ENCODE data around the gene TTC39C.

TTC39C gene

DNA sequence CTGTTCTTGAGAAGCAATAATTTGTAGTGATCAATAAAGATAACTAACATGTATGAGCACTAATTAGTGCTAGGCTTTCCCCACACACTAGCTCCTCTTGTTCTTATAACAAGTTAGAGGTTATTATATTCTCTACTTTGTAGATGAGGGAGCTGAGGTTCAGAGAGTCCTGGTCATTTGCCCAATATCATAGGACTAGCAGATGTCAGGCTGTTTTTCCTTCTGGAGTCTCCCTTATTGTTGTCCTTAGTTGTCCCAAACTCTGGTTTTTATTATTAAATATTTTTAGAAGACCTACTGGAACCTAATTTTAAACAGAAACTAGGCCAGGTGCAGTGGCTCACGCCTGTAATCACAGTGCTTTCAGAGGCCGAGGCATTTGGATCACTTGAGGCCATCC is 16.5 kb upstream of the TTC39C start:
- no peak overlapping the region for H3K27ac ChIP-seq (ENCODE audit: low read length)
- no peak overlapping the region for H3K9ac ChIP-seq (ENCODE audit: low read length)
- H3K4me1 ChIP-seq (ENCODE audit: control insufficient read depth, low read depth, low read length), result no peaks in the 10 kb centered on the region
- no peaks in the 10 kb centered on the region for H3K27me3 ChIP-seq (ENCODE audit: control insufficient read depth, insufficient read depth, low read length)
- H3K36me3 ChIP-seq (ENCODE audit: control insufficient read depth, low read depth, low read length), result no peaks in the 10 kb centered on the region
- H3K9me3 ChIP-seq (ENCODE audit: control insufficient read depth, low read depth, low read length), result no peaks in the 10 kb centered on the region
- H3K4me3 ChIP-seq (ENCODE audit: low read length), result no peak overlapping the region

GRCh38 chr18:23998820-23999219 is 15.7 kb upstream of the TTC39C start:
- no peaks in the 10 kb centered on the region for H3K9me3 ChIP-seq (ENCODE audit: control insufficient read depth, low read depth, low read length)
- no peak overlapping the region for H3K9ac ChIP-seq (ENCODE audit: low read length)
- H3K4me3 ChIP-seq (ENCODE audit: low read length), result no peak overlapping the region
- no peaks in the 10 kb centered on the region for H3K4me1 ChIP-seq (ENCODE audit: control insufficient read depth, low read depth, low read length)
- H3K27me3 ChIP-seq (ENCODE audit: control insufficient read depth, insufficient read depth, low read length), result no peaks in the 10 kb centered on the region
- no peaks in the 10 kb centered on the region for H3K36me3 ChIP-seq (ENCODE audit: control insufficient read depth, low read depth, low read length)
- H3K27ac ChIP-seq (ENCODE audit: low read length), result no peak overlapping the region

DNA sequence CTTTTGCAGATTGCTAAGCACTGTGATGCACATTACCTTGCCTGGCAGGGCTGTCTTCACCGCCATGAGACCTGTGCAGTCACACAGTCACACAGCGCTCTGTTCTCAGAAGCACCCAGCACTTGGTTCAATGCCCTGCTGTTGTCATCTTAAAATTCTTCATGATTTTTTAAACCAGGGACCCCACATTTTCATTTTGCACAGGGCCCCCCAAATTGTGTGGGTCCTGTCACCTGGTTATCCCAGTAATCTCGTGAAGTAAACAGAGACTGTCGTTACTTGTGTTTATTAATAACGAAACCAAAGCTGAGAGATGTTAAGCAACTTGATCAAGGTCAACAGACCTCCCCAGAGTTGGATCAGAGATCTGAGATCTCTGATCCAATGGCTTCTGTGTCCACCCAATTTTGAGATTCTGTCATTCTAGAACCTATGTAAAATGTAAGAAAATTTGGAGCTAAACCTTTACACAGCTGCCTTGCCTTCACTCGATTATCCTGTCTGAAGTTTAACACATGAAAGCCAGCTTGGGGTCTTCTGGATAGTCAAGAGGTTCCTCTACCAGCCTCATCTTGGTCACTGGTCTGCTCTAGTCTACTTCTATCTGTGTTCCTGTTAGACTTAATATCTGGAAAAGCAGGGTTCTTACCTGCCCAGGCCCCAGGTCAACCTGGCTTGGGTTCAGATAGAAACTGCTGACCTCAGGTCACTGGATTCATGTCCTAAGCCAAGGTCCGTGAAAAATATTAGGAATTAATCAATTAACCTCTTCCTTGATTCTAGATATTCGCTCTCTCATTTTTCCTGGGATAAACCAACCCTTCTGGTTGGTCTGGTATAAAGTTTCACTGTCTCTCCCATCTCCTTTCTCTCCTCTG is 13.7 kb upstream of the TTC39C start:
- H3K9ac ChIP-seq (ENCODE audit: low read length), result no peak overlapping the region
- no peak overlapping the region for H3K27ac ChIP-seq (ENCODE audit: low read length)
- H3K4me1 ChIP-seq (ENCODE audit: control insufficient read depth, low read depth, low read length), result no peaks in the 10 kb centered on the region
- H3K9me3 ChIP-seq (ENCODE audit: control insufficient read depth, low read depth, low read length), result no peaks in the 10 kb centered on the region
- no peak overlapping the region for H3K4me3 ChIP-seq (ENCODE audit: low read length)
- no peaks in the 10 kb centered on the region for H3K36me3 ChIP-seq (ENCODE audit: control insufficient read depth, low read depth, low read length)
- H3K27me3 ChIP-seq (ENCODE audit: control insufficient read depth, insufficient read depth, low read length), result no peaks in the 10 kb centered on the region

- no peak overlapping the region for H3K9ac ChIP-seq (ENCODE audit: low read length)
- H3K27me3 ChIP-seq (ENCODE audit: control insufficient read depth, insufficient read depth, low read length), result no peaks in the 10 kb centered on the region
- no peaks in the 10 kb centered on the region for H3K4me1 ChIP-seq (ENCODE audit: control insufficient read depth, low read depth, low read length)
- no peak overlapping the region for H3K27ac ChIP-seq (ENCODE audit: low read length)
- no peak overlapping the region for H3K4me3 ChIP-seq (ENCODE audit: low read length)
- no peaks in the 10 kb centered on the region for H3K9me3 ChIP-seq (ENCODE audit: control insufficient read depth, low read depth, low read length)
- H3K36me3 ChIP-seq (ENCODE audit: control insufficient read depth, low read depth, low read length), result no peaks in the 10 kb centered on the region
Observed at GRCh38 chr18:24002479-24002878, 12.1 kb upstream of the TTC39C start.

GRCh38 chr18:24003288-24003687 is 11.3 kb upstream of the TTC39C start:
- no peaks in the 10 kb centered on the region for H3K9me3 ChIP-seq (ENCODE audit: control insufficient read depth, low read depth, low read length)
- H3K27ac ChIP-seq (ENCODE audit: low read length), result no peak overlapping the region
- no peaks in the 10 kb centered on the region for H3K36me3 ChIP-seq (ENCODE audit: control insufficient read depth, low read depth, low read length)
- no peak overlapping the region for H3K4me3 ChIP-seq (ENCODE audit: low read length)
- no peaks in the 10 kb centered on the region for H3K27me3 ChIP-seq (ENCODE audit: control insufficient read depth, insufficient read depth, low read length)
- no peak overlapping the region for H3K9ac ChIP-seq (ENCODE audit: low read length)
- H3K4me1 ChIP-seq (ENCODE audit: control insufficient read depth, low read depth, low read length), result no peaks in the 10 kb centered on the region

DNA sequence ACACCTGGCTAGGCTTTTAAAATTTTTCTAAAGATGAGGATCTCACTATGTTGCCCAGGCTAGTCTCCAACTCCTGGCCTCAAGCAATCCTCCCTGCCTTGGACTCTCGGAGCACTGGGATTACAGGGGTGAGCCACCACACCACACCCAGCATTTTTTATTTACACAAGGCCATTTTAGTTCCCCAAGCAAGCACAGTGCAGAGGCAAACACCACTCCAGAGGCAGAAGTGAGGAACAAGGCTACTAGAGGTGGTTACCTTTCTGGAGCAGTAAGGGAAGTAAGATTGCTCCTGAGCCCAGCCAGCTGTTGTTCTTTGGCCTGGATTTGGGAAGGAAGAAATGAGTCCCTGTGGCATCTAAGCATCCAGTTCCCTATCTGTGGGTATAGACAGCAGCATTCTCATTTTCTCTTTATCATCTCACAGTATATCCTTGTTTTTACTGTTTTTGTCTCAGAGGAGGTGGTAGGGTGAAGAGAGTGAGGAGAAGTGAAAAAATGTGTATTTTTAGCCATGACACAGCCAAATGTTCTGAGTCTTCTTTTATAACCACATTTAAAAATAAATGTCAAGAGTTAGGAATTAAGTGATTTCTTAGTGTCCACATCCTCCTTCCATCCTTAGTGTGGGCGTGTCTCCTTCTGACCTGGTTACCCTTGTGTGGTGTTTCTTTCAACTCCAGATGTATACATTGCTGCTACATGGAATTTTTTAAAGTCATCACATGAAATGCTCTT is 10.5 kb upstream of the TTC39C start:
- H3K36me3 ChIP-seq (ENCODE audit: control insufficient read depth, low read depth, low read length), result no peaks in the 10 kb centered on the region
- no peaks in the 10 kb centered on the region for H3K9me3 ChIP-seq (ENCODE audit: control insufficient read depth, low read depth, low read length)
- no peaks in the 10 kb centered on the region for H3K27me3 ChIP-seq (ENCODE audit: control insufficient read depth, insufficient read depth, low read length)
- H3K4me3 ChIP-seq (ENCODE audit: low read length), result no peak overlapping the region
- no peak overlapping the region for H3K27ac ChIP-seq (ENCODE audit: low read length)
- no peaks in the 10 kb centered on the region for H3K4me1 ChIP-seq (ENCODE audit: control insufficient read depth, low read depth, low read length)
- H3K9ac ChIP-seq (ENCODE audit: low read length), result no peak overlapping the region

DNA sequence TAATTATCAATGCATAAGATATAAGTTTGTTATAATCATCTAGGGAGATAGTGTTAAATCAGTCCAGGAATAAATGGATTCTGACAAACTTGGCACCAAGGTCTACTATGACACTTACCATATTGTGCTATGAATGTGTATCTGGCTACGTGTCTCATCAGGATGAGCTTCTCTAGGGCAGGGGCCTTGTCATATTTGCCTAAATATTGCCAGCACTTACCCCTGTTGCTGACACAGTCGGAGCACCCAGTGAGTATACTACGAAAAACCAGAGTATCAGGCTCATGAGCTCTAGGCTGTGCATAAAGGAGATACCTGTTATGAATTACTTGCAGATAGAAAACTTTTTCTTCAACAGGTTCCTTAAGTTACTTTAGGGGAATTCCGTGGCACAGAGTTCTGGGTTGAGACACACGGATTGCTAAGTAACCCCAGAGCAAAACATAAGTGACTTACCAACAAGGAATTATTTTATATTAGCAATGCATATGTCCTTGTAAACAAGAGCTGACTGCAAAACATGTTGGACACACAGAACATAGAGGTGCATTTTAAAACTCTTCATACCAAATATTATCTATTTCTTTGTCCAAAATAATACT is 7.7 kb upstream of the TTC39C start:
- no peaks in the 10 kb centered on the region for H3K9me3 ChIP-seq (ENCODE audit: control insufficient read depth, low read depth, low read length)
- H3K27ac ChIP-seq (ENCODE audit: low read length), result no peak overlapping the region
- H3K4me1 ChIP-seq (ENCODE audit: control insufficient read depth, low read depth, low read length), result no peaks in the 10 kb centered on the region
- H3K27me3 ChIP-seq (ENCODE audit: control insufficient read depth, insufficient read depth, low read length), result no peaks in the 10 kb centered on the region
- H3K4me3 ChIP-seq (ENCODE audit: low read length), result no peak overlapping the region
- H3K9ac ChIP-seq (ENCODE audit: low read length), result no peak overlapping the region
- H3K36me3 ChIP-seq (ENCODE audit: control insufficient read depth, low read depth, low read length), result no peaks in the 10 kb centered on the region

GRCh38 chr18:24009246-24009645 is 5.3 kb upstream of the TTC39C start:
- Histone ChIP-seq H3K4me3 (ENCODE audit: low read length) (no peak overlapping the region), H3K36me3 (ENCODE audit: control insufficient read depth, low read depth, low read length) (no peaks in the 10 kb centered on the region), H3K27me3 (ENCODE audit: control insufficient read depth, insufficient read depth, low read length) (peaks cover 15% of the 10 kb centered on the region), H3K9me3 (ENCODE audit: control insufficient read depth, low read depth, low read length) (no peaks in the 10 kb centered on the region), H3K4me1 (ENCODE audit: control insufficient read depth, low read depth, low read length) (no peaks in the 10 kb centered on the region), H3K27ac (ENCODE audit: low read length) (no peak overlapping the region), H3K9ac (ENCODE audit: low read length) (no peak overlapping the region)

DNA sequence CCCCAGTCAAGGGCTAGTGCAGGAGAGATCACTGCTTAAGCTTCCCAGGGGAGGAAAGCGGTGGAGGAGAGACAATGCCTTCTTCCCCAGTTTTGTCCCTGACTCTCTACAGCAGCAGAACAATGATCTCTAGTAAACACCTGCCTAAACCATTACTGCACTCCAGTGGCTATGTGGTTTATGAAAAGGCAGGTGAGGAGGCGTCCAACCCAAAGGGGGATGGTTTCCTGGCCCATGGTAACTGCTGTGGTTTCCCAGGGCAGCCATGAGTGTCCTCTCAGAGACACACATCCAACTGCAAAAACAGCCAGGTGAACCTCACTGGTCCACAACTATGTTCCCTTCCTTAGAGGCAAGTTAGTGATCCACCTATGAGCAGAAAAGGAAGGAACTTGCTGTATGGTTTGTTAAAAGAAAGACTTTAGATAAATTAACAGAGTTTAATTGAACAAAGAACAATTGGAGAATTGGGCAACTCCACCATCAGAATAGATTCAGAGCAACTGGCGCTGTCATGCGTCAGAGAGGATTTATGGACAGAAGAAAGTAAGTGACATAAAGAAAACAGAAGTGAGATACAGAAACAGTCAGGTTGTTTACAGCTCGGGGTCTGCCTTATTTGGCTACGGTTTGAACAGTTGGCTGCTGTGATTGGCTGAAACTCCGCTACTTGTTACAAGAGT is 4.8 kb upstream of the TTC39C start:
- Histone ChIP-seq H3K27me3 (ENCODE audit: control insufficient read depth, insufficient read depth, low read length) (peaks cover 15% of the 10 kb centered on the region), H3K9ac (ENCODE audit: low read length) (no peak overlapping the region), H3K4me1 (ENCODE audit: control insufficient read depth, low read depth, low read length) (no peaks in the 10 kb centered on the region), H3K27ac (ENCODE audit: low read length) (no peak overlapping the region), H3K36me3 (ENCODE audit: control insufficient read depth, low read depth, low read length) (no peaks in the 10 kb centered on the region), H3K9me3 (ENCODE audit: control insufficient read depth, low read depth, low read length) (no peaks in the 10 kb centered on the region), H3K4me3 (ENCODE audit: low read length) (no peak overlapping the region)

GRCh38 chr18:24010673-24011072 is 3.9 kb upstream of the TTC39C start:
- Histone ChIP-seq H3K36me3 (ENCODE audit: control insufficient read depth, low read depth, low read length) (no peaks in the 10 kb centered on the region), H3K9me3 (ENCODE audit: control insufficient read depth, low read depth, low read length) (no peaks in the 10 kb centered on the region), H3K27me3 (ENCODE audit: control insufficient read depth, insufficient read depth, low read length) (peaks cover 21% of the 10 kb centered on the region), H3K27ac (ENCODE audit: low read length) (no peak overlapping the region), H3K4me1 (ENCODE audit: control insufficient read depth, low read depth, low read length) (peaks cover 1% of the 10 kb centered on the region), H3K9ac (ENCODE audit: low read length) (no peak overlapping the region), H3K4me3 (ENCODE audit: low read length) (no peak overlapping the region)

- peaks cover 8% of the 10 kb centered on the region for H3K4me1 ChIP-seq (ENCODE audit: control insufficient read depth, low read depth, low read length)
- peaks cover 28% of the 10 kb centered on the region for H3K27me3 ChIP-seq (ENCODE audit: control insufficient read depth, insufficient read depth, low read length)
- no peak overlapping the region for H3K4me3 ChIP-seq (ENCODE audit: low read length)
- H3K9ac ChIP-seq (ENCODE audit: low read length), result no peak overlapping the region
- no peak overlapping the region for H3K27ac ChIP-seq (ENCODE audit: low read length)
- no peaks in the 10 kb centered on the region for H3K36me3 ChIP-seq (ENCODE audit: control insufficient read depth, low read depth, low read length)
- H3K9me3 ChIP-seq (ENCODE audit: control insufficient read depth, low read depth, low read length), result no peaks in the 10 kb centered on the region
Observed at GRCh38 chr18:24011123-24011917, 3.2 kb upstream of the TTC39C start.

Data from iPS-18a (cell line).